K562 (cell line): Measurements from ENCODE around the gene BBC3. TPM values are rescaled to one million over a fixed set of nuclear protein-coding genes. Genes with fewer than 3 reads are reported as not detected.
A peak's percentile ranks its signal among the peaks of the same experiment; 100 is the strongest.

Source experiments
- ATF7 ChIP-seq: fragments of 450-650 bp; IDR thresholded peaks from 2 replicates; pipeline ENCODE4 v1.7.1; 2014; ENCODE audit warnings: mild to moderate bottlenecking, moderate library complexity
- CBX5 ChIP-seq: IDR thresholded peaks from 2 replicates; pipeline ENCODE4 v1.6.1; 2014; ENCODE audit warnings: low read depth, borderline replicate concordance
- ERF ChIP-seq: fragments of 450-650 bp; formaldehyde crosslinking; IDR thresholded peaks from 2 replicates; pipeline ENCODE4 v1.4.0; 2020; ENCODE audit warnings: mild to moderate bottlenecking, mixed read lengths
- EWSR1 ChIP-seq: fragments of 450-650 bp; IDR thresholded peaks from 2 replicates; pipeline ENCODE4 v1.6.1; 2018; ENCODE audit warnings: borderline replicate concordance, mild to moderate bottlenecking, low read depth, moderate library complexity; ENCODE audit not compliant: partially characterized antibody
- GABPB1 ChIP-seq: sonication (generic); formaldehyde crosslinking; IDR thresholded peaks from 2 replicates; pipeline ENCODE4 v1.8.0; 2022; ENCODE audit warnings: mild to moderate bottlenecking, missing genetic modification reagents
- HEY1 ChIP-seq: fragments of 250-450 bp; sonication (Bioruptor Pico); IDR thresholded peaks from 2 replicates; pipeline ENCODE4 v1.5.0; 2020; ENCODE audit warnings: mild to moderate bottlenecking, moderate library complexity, borderline replicate concordance
- JUND ChIP-seq, 2 experiments: IDR thresholded peaks; 2 replicates in 1 of 2; 3 replicates in 1 of 2; pipeline ENCODE4 v1.6.1; 2011; ENCODE audit warnings: borderline replicate concordance in 2 of 2, low read depth in 2 of 2, low read length in 2 of 2, improper control_type of control experiment in 1 of 2, missing biosample characterization in 1 of 2, missing genetic modification characterization in 1 of 2, missing genetic modification reagents in 1 of 2
- KDM1A ChIP-seq, 2 experiments: fragments of 450-650 bp; IDR thresholded peaks; 2 replicates each; pipeline ENCODE4 v1.6.1; 2016; ENCODE audit warnings: mild to moderate bottlenecking in 2 of 2
- MECOM ChIP-seq: fragments of 250-450 bp; sonication (Bioruptor Pico); IDR thresholded peaks from 2 replicates; pipeline ENCODE4 v1.8.0; 2022; ENCODE audit warnings: inconsistent platforms
- NONO ChIP-seq, 2 experiments: fragments of 200-400 bp in 1 of 2; fragments of 450-650 bp in 1 of 2; formaldehyde crosslinking in 1 of 2; IDR thresholded peaks; 2 replicates each; pipeline ENCODE4 v1.6.1; 2017; ENCODE audit warnings: low read depth in 2 of 2, mild to moderate bottlenecking in 2 of 2, moderate library complexity in 2 of 2, low read length in 1 of 2
- SIN3B ChIP-seq: fragments of 450-650 bp; IDR thresholded peaks from 2 replicates; pipeline ENCODE4 v1.6.1; 2017; ENCODE audit warnings: low read depth, mild to moderate bottlenecking, moderate library complexity
- ZNF561 ChIP-seq: fragments of 450-650 bp; formaldehyde crosslinking; conservative IDR thresholded peaks from 2 replicates; pipeline ENCODE4 v1.4.0; 2020; ENCODE audit warnings: mild to moderate bottlenecking, moderate library complexity
- polyA plus RNA-seq, 8 experiments: library from polyadenylated mRNA; depleted of rRNA in 4 of 8; stranded (reverse) in 5 of 8; unstranded in 3 of 8; fragments of >200 nt; fragmentation: Nextera tagmentation in 2 of 8; fragmentation: Illumina TruSeq in 1 of 8; extraction: Ambion mirVana in 2 of 8; extraction: Trizol in 1 of 8; gene quantifications; 2 replicates each; pipeline versions ENCODE4 v1.2.1 to v1.2.3, GENCODE V29; 2011 to 2014; ENCODE audit warnings: inconsistent platforms in 1 of 8, missing spikeins in 1 of 8
- total RNA-seq, 7 experiments: library from RNA; depleted of rRNA in 6 of 7; stranded (reverse); fragments of >200 nt in 6 of 7; fragmentation: Illumina TruSeq in 2 of 7; extraction: Trizol in 2 of 7; gene quantifications; 2 replicates each; pipeline versions ENCODE4 v1.2.1 to v1.2.3, GENCODE V29; 2011 to 2021; ENCODE audit warnings: low replicate concordance in 1 of 7
- TF ChIP-seq, protein P1 (sequence below), 2 experiments: fragments of 450-650 bp; formaldehyde crosslinking in 1 of 2; IDR thresholded peaks; 2 replicates each; pipeline versions ENCODE4 v1.4.0 to v1.6.1; 2014 to 2020; ENCODE audit warnings: mild to moderate bottlenecking in 2 of 2, borderline replicate concordance in 1 of 2, low read depth in 1 of 2
- TF ChIP-seq, protein P2 (sequence below): fragments of 450-650 bp; IDR thresholded peaks from 2 replicates; pipeline ENCODE4 v1.7.0; 2016; ENCODE audit warnings: borderline replicate concordance
- TF ChIP-seq, protein P3 (sequence below): fragments of 450-650 bp; IDR thresholded peaks from 2 replicates; pipeline ENCODE4 v1.6.1; 2014; ENCODE audit warnings: low read depth, mild to moderate bottlenecking, moderate library complexity, borderline replicate concordance

BBC3 gene
- total and polyA plus RNA-seq, 9 of the 15 experiments (the other 6 are each of a cell fraction or from before 2014, with no cell fraction given) = 0.15 to 30.7 (median 4.8) TPM

DNA sequence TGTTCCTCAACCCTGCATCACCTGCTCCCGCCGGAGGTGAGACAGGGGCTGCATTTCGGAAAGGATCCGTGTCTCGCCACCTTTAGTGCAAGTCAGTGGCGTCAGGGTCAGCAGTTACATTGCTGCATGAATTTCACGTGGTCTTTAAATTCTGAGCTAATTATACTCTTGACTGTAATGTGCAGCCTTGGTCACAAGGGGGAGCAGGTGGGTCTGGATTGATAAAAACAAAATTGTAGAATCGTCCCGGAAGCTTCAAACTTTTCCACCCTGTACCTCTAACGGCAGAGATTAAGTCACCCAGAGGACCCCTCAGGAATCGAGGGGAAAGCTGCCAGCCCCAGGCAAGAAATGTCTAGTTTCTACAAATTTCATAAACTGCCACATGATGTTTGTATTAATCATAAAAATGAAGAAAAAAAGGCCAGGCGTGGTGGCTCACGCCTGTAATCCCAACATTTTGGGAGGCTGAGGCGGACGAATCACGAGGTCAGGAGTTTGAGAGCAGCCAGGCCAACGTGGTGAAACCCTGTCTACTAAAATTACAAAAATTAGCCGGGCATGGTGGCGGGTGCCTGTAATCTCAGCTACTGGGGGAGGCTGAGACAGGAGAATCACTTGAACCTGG lies 20.2 kb downstream of the BBC3 start (continued):
- TF ChIP-seq, protein P1, sequence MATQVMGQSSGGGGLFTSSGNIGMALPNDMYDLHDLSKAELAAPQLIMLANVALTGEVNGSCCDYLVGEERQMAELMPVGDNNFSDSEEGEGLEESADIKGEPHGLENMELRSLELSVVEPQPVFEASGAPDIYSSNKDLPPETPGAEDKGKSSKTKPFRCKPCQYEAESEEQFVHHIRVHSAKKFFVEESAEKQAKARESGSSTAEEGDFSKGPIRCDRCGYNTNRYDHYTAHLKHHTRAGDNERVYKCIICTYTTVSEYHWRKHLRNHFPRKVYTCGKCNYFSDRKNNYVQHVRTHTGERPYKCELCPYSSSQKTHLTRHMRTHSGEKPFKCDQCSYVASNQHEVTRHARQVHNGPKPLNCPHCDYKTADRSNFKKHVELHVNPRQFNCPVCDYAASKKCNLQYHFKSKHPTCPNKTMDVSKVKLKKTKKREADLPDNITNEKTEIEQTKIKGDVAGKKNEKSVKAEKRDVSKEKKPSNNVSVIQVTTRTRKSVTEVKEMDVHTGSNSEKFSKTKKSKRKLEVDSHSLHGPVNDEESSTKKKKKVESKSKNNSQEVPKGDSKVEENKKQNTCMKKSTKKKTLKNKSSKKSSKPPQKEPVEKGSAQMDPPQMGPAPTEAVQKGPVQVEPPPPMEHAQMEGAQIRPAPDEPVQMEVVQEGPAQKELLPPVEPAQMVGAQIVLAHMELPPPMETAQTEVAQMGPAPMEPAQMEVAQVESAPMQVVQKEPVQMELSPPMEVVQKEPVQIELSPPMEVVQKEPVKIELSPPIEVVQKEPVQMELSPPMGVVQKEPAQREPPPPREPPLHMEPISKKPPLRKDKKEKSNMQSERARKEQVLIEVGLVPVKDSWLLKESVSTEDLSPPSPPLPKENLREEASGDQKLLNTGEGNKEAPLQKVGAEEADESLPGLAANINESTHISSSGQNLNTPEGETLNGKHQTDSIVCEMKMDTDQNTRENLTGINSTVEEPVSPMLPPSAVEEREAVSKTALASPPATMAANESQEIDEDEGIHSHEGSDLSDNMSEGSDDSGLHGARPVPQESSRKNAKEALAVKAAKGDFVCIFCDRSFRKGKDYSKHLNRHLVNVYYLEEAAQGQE (IDR thresholded peaks at IDR 0.05; ENCODE audit: borderline replicate concordance) = peak; percentile 84
- TF ChIP-seq, protein P1 (CRISPR knock-in tag; IDR thresholded peaks at IDR 0.05; ENCODE audit: low read depth) = no peak
- TF ChIP-seq NONO (IDR thresholded peaks at IDR 0.05; ENCODE audit: low read depth in 2 of 2, low read length in 1 of 2) = no peak
- TF ChIP-seq GABPB1 = no peak
- TF ChIP-seq MECOM (CRISPR knock-in tag) = no peak
- TF ChIP-seq SIN3B = no peak
- no peak; the same call in 1 of the 2 replicates for TF ChIP-seq JUND (IDR thresholded peaks at IDR 0.05; ENCODE audit: borderline replicate concordance, low read depth, low read length)
- peak; percentile 72; the same call in 1 of the 3 replicates for TF ChIP-seq JUND (tag; IDR thresholded peaks at IDR 0.05; ENCODE audit: borderline replicate concordance, low read depth, low read length)
- peak; percentile 84 for TF ChIP-seq ATF7
- TF ChIP-seq KDM1A (IDR thresholded peaks at IDR 0.05) = no peak
- no peak for TF ChIP-seq HEY1
- TF ChIP-seq ZNF561 = 0 out of 2 replicates have a peak, but pooled peaks have one; percentile 11
- no peak for TF ChIP-seq EWSR1
- TF ChIP-seq, protein P2, sequence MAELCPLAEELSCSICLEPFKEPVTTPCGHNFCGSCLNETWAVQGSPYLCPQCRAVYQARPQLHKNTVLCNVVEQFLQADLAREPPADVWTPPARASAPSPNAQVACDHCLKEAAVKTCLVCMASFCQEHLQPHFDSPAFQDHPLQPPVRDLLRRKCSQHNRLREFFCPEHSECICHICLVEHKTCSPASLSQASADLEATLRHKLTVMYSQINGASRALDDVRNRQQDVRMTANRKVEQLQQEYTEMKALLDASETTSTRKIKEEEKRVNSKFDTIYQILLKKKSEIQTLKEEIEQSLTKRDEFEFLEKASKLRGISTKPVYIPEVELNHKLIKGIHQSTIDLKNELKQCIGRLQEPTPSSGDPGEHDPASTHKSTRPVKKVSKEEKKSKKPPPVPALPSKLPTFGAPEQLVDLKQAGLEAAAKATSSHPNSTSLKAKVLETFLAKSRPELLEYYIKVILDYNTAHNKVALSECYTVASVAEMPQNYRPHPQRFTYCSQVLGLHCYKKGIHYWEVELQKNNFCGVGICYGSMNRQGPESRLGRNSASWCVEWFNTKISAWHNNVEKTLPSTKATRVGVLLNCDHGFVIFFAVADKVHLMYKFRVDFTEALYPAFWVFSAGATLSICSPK = no peak
- no peak for TF ChIP-seq CBX5
- TF ChIP-seq, protein P3, sequence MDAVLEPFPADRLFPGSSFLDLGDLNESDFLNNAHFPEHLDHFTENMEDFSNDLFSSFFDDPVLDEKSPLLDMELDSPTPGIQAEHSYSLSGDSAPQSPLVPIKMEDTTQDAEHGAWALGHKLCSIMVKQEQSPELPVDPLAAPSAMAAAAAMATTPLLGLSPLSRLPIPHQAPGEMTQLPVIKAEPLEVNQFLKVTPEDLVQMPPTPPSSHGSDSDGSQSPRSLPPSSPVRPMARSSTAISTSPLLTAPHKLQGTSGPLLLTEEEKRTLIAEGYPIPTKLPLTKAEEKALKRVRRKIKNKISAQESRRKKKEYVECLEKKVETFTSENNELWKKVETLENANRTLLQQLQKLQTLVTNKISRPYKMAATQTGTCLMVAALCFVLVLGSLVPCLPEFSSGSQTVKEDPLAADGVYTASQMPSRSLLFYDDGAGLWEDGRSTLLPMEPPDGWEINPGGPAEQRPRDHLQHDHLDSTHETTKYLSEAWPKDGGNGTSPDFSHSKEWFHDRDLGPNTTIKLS = 0 out of 2 replicates have a peak, but pooled peaks have one; percentile 31
- TF ChIP-seq ERF (CRISPR knock-in tag) = no peak
